AG04450 (cell line): ENCODE data around the gene MC1R. TPM values are rescaled to one million over a fixed set of nuclear protein-coding genes. Genes with fewer than 3 reads are reported as not detected.

Source experiments
- CTCF ChIA-PET: fragments of 300-600, 350-600 bp; formaldehyde crosslinking; extraction: SDS; loops from one replicate; lab custom pipeline; 2022; ENCODE audit warnings: antibody characterized with exemption, inconsistent platforms; lab: Charles Lee
- POLR2A ChIA-PET: fragments of 350-600 bp; formaldehyde crosslinking; extraction: SDS; loops from one replicate; lab custom pipeline; 2021; ENCODE audit warnings: antibody characterized with exemption, inconsistent platforms; lab: Yijun Ruan, JAX
- DNase-seq: peaks from one replicate; pipeline ENCODE4 v3.0.0-alpha.2; 2011; ENCODE audit warnings: low read depth, low spot score
- H3K27ac ChIP-seq: one replicate; pipeline ENCODE4 v1.5.1; 2012; ENCODE audit warnings: low read depth, low read length, control low read depth
- H3K27me3 ChIP-seq: one replicate; pipeline ENCODE4 v1.6.0; 2012; ENCODE audit warnings: low read length; ENCODE audit not compliant: control insufficient read depth, insufficient read depth
- H3K4me3 ChIP-seq: 2 replicates; pipeline ENCODE4 v1.5.1; 2011; ENCODE audit warnings: mild to moderate bottlenecking, low read depth, low read length, control low read depth
- H3K9me3 ChIP-seq: 2 replicates; pipeline ENCODE4 v1.5.1; 2012; ENCODE audit warnings: low read length; ENCODE audit not compliant: control insufficient read depth, insufficient read depth
- polyA plus RNA-seq: library from polyadenylated mRNA; depleted of rRNA; stranded (reverse); fragments of >200 nt; gene quantifications from 2 replicates; pipeline ENCODE4 v1.2.3, GENCODE V29; 2011
- TF ChIP-seq, protein P1 (sequence below): IDR thresholded peaks from 2 replicates; pipeline ENCODE4 v1.5.1; 2011; ENCODE audit warnings: low read depth, low read length, control low read depth, inconsistent platforms

MC1R gene
- polyA plus RNA-seq, 1 experiment, result 3.9 TPM

GRCh38 chr16:89890886-89891657 lies 27.6 kb upstream of the MC1R start:
- TF ChIP-seq, protein P1, sequence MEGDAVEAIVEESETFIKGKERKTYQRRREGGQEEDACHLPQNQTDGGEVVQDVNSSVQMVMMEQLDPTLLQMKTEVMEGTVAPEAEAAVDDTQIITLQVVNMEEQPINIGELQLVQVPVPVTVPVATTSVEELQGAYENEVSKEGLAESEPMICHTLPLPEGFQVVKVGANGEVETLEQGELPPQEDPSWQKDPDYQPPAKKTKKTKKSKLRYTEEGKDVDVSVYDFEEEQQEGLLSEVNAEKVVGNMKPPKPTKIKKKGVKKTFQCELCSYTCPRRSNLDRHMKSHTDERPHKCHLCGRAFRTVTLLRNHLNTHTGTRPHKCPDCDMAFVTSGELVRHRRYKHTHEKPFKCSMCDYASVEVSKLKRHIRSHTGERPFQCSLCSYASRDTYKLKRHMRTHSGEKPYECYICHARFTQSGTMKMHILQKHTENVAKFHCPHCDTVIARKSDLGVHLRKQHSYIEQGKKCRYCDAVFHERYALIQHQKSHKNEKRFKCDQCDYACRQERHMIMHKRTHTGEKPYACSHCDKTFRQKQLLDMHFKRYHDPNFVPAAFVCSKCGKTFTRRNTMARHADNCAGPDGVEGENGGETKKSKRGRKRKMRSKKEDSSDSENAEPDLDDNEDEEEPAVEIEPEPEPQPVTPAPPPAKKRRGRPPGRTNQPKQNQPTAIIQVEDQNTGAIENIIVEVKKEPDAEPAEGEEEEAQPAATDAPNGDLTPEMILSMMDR, result no peak
- POLR2A ChIA-PET, result interaction anchor here (1.5 kb wide), 1 partner anchor 31 kb away, joined by 3 read pairs; no protein-coding TSS in a partner anchor

DNA sequence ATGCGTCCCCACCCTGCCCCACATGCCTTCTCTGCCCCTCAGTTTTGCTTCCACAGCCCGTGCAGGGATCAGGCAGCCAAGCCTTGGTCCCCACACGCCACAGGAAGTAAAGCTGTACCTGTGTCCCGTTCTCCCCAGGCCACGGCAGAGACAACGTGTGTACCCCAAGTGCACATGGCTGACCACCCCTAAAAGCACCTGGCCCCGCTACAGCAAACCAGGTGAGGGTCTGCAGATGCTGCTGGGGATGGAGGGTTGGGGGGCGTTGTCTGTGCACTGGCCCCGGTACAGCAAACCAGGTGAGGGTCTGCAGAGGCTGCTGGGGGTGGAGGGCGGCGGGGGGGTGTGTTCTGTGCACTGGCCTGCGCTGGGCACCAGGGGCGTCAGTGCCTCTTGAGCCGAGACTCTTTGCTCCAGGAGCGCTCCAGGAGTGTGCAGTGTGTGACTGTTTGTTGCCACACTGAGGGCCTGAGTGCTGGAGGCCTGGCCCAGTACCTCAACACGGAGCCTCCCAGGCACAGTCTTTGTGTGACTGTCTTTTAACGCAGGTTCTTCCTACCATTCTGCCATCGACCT lies 26.5 kb upstream of the MC1R start:
- POLR2A ChIA-PET, result no interaction called here

More at GRCh38 chr16:89890886-89891657, 27.6 kb upstream of the MC1R start:
- H3K4me3 ChIP-seq, result no peak overlapping the region
- CTCF ChIA-PET, result interaction anchor here (1.0 kb wide), 1 partner anchor 185 kb away, joined by 3 read pairs; no protein-coding TSS in a partner anchor
- no peak for DNase-seq
- H3K27ac ChIP-seq, result peak overlapping the region; percentile 31
- no peaks in the 10 kb centered on the region; the same call in 1 of the 2 replicates for H3K9me3 ChIP-seq
- no peaks in the 10 kb centered on the region for H3K27me3 ChIP-seq

GRCh38 chr16:89892635-89893034 lies 26.0 kb upstream of the MC1R start:
- Histone ChIP-seq H3K27me3 (no peaks in the 10 kb centered on the region), H3K27ac (no peak overlapping the region), H3K9me3 (no peaks in the 10 kb centered on the region; the same call in 1 of the 2 replicates), H3K4me3 (no peak overlapping the region)
- ChIA-PET POLR2A (no interaction called here), CTCF (no interaction called here)
- DNase-seq, result no peak
- TF ChIP-seq, protein P1, result no peak

More for the DNA sequence above, 26.5 kb upstream of the MC1R start:
- Histone ChIP-seq H3K27ac (no peak overlapping the region), H3K9me3 (no peaks in the 10 kb centered on the region; the same call in 1 of the 2 replicates), H3K4me3 (no peak overlapping the region), H3K27me3 (no peaks in the 10 kb centered on the region)
- CTCF ChIA-PET, result no interaction called here
- no peak for DNase-seq
- TF ChIP-seq, protein P1, result no peak

DNA sequence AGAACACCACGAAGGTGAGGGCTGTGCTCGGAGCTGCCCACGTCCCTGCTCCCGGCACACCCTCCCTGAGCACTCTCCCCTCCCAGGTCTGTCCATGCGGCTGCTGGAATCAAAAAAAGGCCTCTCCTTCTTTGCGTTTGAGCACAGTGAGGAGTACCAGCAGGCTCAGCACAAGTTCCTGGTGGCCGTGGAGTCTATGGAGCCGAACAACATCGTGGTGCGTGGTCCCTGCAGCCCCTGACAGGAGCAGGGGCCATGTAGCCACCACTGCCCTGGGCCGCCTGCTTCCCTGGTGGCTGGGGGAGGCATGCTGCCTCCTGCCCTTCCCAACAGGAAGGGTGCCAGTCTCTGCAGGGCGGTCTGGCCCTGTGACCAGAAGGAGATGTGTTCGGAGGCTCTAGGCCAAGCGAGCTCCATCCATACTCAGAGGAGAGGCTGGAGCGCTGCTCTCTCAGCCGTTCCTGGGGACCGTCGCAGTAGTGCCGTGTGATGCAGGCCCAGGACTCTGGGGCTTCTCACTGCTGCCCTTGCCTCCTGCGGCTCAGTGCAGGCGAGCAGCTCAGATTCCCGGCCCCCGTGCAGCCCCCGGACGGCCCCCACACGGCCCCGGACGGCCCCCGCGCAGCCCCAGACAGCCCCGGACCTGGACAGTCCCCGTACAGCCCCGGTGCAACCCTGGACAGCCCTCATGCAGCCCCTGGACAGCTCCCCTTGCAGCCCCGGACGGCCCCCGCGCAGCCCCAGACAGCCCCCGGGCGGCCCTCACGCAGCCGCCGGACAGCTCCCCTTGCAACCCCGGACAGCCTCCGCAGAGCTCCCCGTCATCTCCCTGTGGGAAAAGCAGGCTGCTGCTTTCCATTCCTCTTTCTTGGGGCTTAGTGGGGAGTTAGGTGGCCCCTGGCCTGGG lies 24.8 kb upstream of the MC1R start:
- POLR2A ChIA-PET, result interaction anchor here (0.6 kb wide), 2 partner anchors 14 to 35 kb away, joined by 10 read pairs; no protein-coding TSS in a partner anchor

More for the DNA sequence above, 24.8 kb upstream of the MC1R start:
- H3K27me3 ChIP-seq, result no peaks in the 10 kb centered on the region
- CTCF ChIA-PET, result no interaction called here
- no peaks in the 10 kb centered on the region; the same call in 1 of the 2 replicates for H3K9me3 ChIP-seq
- H3K4me3 ChIP-seq, result no peak overlapping the region
- no peak for DNase-seq
- TF ChIP-seq, protein P1, result no peak
- no peak overlapping the region for H3K27ac ChIP-seq
